HG02840 (cell line): ENCODE results near the gene MARCHF10.
"Not testable (repeated sequence)": the region's sequence is repeated elsewhere in the genome, so short reads cannot be mapped to it uniquely, and the experiment has no call there.

Source experiments
- ATAC-seq: cut with Tn5 transposase; IDR thresholded peaks from one replicate; pipeline ENCODE4 v1.9.1; 2021; ENCODE audit warnings: mild to moderate bottlenecking, moderate library complexity, moderate number of reproducible peaks; ENCODE audit not compliant: unreplicated experiment, low FRiP score

MARCHF10 gene

GRCh38 chr17:62807812-62808575 lies at the start of gene MARCHF10:
MARCHF10 (minus strand) TSS chr17:62808314; CDS start chr17:62801735, 6,579 bp downstream.
- no peak for ATAC-seq

GRCh38 chr17:62857526-62857925 lies 49.4 kb upstream of the MARCHF10 start:
- ATAC-seq: no peak

- no peak for ATAC-seq
Observed at GRCh38 chr17:62856594-62856993, 48.5 kb upstream of the MARCHF10 start.

GRCh38 chr17:62855156-62855555 lies 47.0 kb upstream of the MARCHF10 start:
- ATAC-seq: no peak

- no peak for ATAC-seq
Observed at GRCh38 chr17:62854098-62854680, 46.1 kb upstream of the MARCHF10 start.

- no peak for ATAC-seq
Observed at GRCh38 chr17:62852195-62852594, 44.1 kb upstream of the MARCHF10 start.

- not testable (repeated sequence) for ATAC-seq
Observed at GRCh38 chr17:62849591-62850415, 41.7 kb upstream of the MARCHF10 start.

- ATAC-seq: no peak
Observed at GRCh38 chr17:62848334-62848733, 40.2 kb upstream of the MARCHF10 start.

GRCh38 chr17:62847426-62847825 lies 39.3 kb upstream of the MARCHF10 start:
- no peak for ATAC-seq

- ATAC-seq: no peak
Observed at GRCh38 chr17:62840871-62841270, 32.8 kb upstream of the MARCHF10 start.

- not testable (repeated sequence) for ATAC-seq
Observed at GRCh38 chr17:62833816-62834215, 25.7 kb upstream of the MARCHF10 start.

GRCh38 chr17:62832405-62832804 lies 24.3 kb upstream of the MARCHF10 start:
- ATAC-seq: no peak

- not testable (repeated sequence) for ATAC-seq
Observed at GRCh38 chr17:62831066-62831465, 23.0 kb upstream of the MARCHF10 start.

GRCh38 chr17:62827746-62828485 lies 19.8 kb upstream of the MARCHF10 start:
- no peak for ATAC-seq

- no peak for ATAC-seq
Observed at GRCh38 chr17:62826956-62827355, 18.8 kb upstream of the MARCHF10 start.

- no peak for ATAC-seq
Observed at GRCh38 chr17:62825182-62825581, 17.1 kb upstream of the MARCHF10 start.

GRCh38 chr17:62824290-62825131 lies 16.4 kb upstream of the MARCHF10 start:
- ATAC-seq: no peak

GRCh38 chr17:62823111-62823893 lies 15.2 kb upstream of the MARCHF10 start:
- no peak for ATAC-seq
